ENCODE results near the gene DDI1.
"Not testable (repeated sequence)": the region's sequence is repeated elsewhere in the genome, so short reads cannot be mapped to it uniquely, and the experiment has no call there.

Gene DDI1

GRCh38 chr11:104041792-104042191 is 5.4 kb downstream of the DDI1 start:
- DNase-seq (ENCODE audit: low read depth, low spot score) = no peak

- DNase-seq (ENCODE audit: low read depth, low spot score) = no peak
These were observed 6.7 kb downstream of the DDI1 start for GRCh38 chr11:104043142-104043541.

- DNase-seq (ENCODE audit: low read depth, low spot score) = no peak
These were observed 7.3 kb downstream of the DDI1 start for GRCh38 chr11:104043678-104044239.

- no peak for DNase-seq (ENCODE audit: low read depth, low spot score)
These were observed 9.9 kb downstream of the DDI1 start for GRCh38 chr11:104046331-104046730.

GRCh38 chr11:104046858-104047257 is 10.4 kb downstream of the DDI1 start:
- not testable (repeated sequence) for DNase-seq (ENCODE audit: low read depth, low spot score)

- DNase-seq (ENCODE audit: low read depth, low spot score) = no peak
These were observed 12.7 kb downstream of the DDI1 start for GRCh38 chr11:104049116-104049515.

GRCh38 chr11:104051778-104052177 is 15.3 kb downstream of the DDI1 start:
- DNase-seq (ENCODE audit: low read depth, low spot score) = no peak

- no peak for DNase-seq (ENCODE audit: low read depth, low spot score)
These were observed 17.5 kb downstream of the DDI1 start for GRCh38 chr11:104053743-104054478.

- no peak for DNase-seq (ENCODE audit: low read depth, low spot score)
These were observed 18.6 kb downstream of the DDI1 start for GRCh38 chr11:104054911-104055529.

- no peak for DNase-seq (ENCODE audit: low read depth, low spot score)
These were observed 19.2 kb downstream of the DDI1 start for GRCh38 chr11:104055596-104055995.

GRCh38 chr11:104057908-104058307 is 21.5 kb downstream of the DDI1 start:
- DNase-seq (ENCODE audit: low read depth, low spot score) = no peak

GRCh38 chr11:104058680-104059079 is 22.2 kb downstream of the DDI1 start:
- DNase-seq (ENCODE audit: low read depth, low spot score) = no peak

GRCh38 chr11:104060004-104060794 is 23.8 kb downstream of the DDI1 start:
- DNase-seq (ENCODE audit: low read depth, low spot score) = no peak

- no peak for DNase-seq (ENCODE audit: low read depth, low spot score)
These were observed 24.4 kb downstream of the DDI1 start for GRCh38 chr11:104060820-104061219.

- DNase-seq (ENCODE audit: low read depth, low spot score) = no peak
These were observed 25.5 kb downstream of the DDI1 start for GRCh38 chr11:104061853-104062521.

- no peak for DNase-seq (ENCODE audit: low read depth, low spot score)
These were observed 27.7 kb downstream of the DDI1 start for GRCh38 chr11:104064034-104064630.

GRCh38 chr11:104067534-104067933 is 31.1 kb downstream of the DDI1 start:
- DNase-seq (ENCODE audit: low read depth, low spot score) = no peak

- no peak for DNase-seq (ENCODE audit: low read depth, low spot score)
These were observed 37.7 kb downstream of the DDI1 start for GRCh38 chr11:104073950-104074705.

- no peak for DNase-seq (ENCODE audit: low read depth, low spot score)
These were observed 38.7 kb downstream of the DDI1 start for GRCh38 chr11:104075091-104075490.

- DNase-seq (ENCODE audit: low read depth, low spot score) = no peak
These were observed 39.3 kb downstream of the DDI1 start for GRCh38 chr11:104075706-104076105.

- DNase-seq (ENCODE audit: low read depth, low spot score) = no peak
These were observed 40.0 kb downstream of the DDI1 start for GRCh38 chr11:104076455-104076854.

Data from ELF-1 (cell line).